Neutrophil (primary cell): ENCODE results near the gene LRRC28.

Experiments used
- H3K27ac ChIP-seq: fragments of 200-600 bp; sonication (generic); 2 replicates; pipeline ENCODE4 v1.5.1; 2016; ENCODE audit warnings: mild to moderate bottlenecking, moderate library complexity
- H3K27me3 ChIP-seq: fragments of 200-600 bp; sonication (generic); 2 replicates; pipeline ENCODE4 v1.6.0; 2016; ENCODE audit warnings: mild to moderate bottlenecking
- H3K36me3 ChIP-seq: fragments of 200-600 bp; sonication (generic); 2 replicates; pipeline ENCODE4 v1.5.1; 2017
- H3K4me1 ChIP-seq, 2 experiments: fragments of 200-600 bp in 1 of 2; sonication (generic) in 1 of 2; 1 replicate in 1 of 2; 2 replicates in 1 of 2; pipeline versions ENCODE4 v1.5.1 to v1.6.1; 2013 to 2016; ENCODE audit warnings: low read depth in 1 of 2, low read length in 1 of 2, mild to moderate bottlenecking in 1 of 2, moderate library complexity in 1 of 2; ENCODE audit not compliant: control insufficient read depth in 1 of 2, insufficient read depth in 1 of 2
- H3K4me3 ChIP-seq, 2 experiments: fragments of 200-600 bp in 1 of 2; sonication (generic) in 1 of 2; 1 replicate in 1 of 2; 2 replicates in 1 of 2; pipeline ENCODE4 v1.5.1; 2013 to 2016; ENCODE audit warnings: low read depth in 1 of 2, low read length in 1 of 2, mild to moderate bottlenecking in 1 of 2, moderate library complexity in 1 of 2
- H3K9me3 ChIP-seq: fragments of 200-600 bp; sonication (generic); 2 replicates; pipeline ENCODE4 v1.5.1; 2016
- TF ChIP-seq, protein P1 (sequence below): fragments of 200-600 bp; sonication (generic); IDR thresholded peaks from 2 replicates; pipeline ENCODE4 v1.5.1; 2016; ENCODE audit warnings: antibody characterized with exemption

The LRRC28 gene

DNA sequence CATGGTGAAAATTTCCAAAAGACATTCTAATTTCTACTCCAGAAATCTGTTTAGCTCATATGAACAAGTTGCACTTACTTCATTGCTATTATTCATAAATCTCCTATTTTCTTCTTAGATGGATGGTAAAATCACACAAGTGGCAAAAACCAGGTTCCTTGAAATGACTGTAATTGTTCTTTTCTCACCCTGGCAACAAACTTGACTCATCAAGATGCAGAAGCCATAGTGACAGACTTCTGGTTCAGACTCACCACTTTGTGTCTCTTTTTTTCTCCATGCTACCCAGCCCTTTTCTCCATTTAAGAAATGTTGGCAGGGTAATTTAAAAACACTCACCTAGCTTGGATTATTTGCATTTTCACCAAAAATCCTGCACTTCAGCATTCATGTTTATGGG is 82.1 kb downstream of the LRRC28 start:
- H3K4me1 ChIP-seq, result no peaks in the 10 kb centered on the region
- no peaks in the 10 kb centered on the region for H3K27me3 ChIP-seq
- no peaks in the 10 kb centered on the region for H3K9me3 ChIP-seq
- no peaks in the 10 kb centered on the region for H3K36me3 ChIP-seq
- no peak overlapping the region for H3K27ac ChIP-seq
- H3K4me3 ChIP-seq, result no peak overlapping the region
- TF ChIP-seq, protein P1, sequence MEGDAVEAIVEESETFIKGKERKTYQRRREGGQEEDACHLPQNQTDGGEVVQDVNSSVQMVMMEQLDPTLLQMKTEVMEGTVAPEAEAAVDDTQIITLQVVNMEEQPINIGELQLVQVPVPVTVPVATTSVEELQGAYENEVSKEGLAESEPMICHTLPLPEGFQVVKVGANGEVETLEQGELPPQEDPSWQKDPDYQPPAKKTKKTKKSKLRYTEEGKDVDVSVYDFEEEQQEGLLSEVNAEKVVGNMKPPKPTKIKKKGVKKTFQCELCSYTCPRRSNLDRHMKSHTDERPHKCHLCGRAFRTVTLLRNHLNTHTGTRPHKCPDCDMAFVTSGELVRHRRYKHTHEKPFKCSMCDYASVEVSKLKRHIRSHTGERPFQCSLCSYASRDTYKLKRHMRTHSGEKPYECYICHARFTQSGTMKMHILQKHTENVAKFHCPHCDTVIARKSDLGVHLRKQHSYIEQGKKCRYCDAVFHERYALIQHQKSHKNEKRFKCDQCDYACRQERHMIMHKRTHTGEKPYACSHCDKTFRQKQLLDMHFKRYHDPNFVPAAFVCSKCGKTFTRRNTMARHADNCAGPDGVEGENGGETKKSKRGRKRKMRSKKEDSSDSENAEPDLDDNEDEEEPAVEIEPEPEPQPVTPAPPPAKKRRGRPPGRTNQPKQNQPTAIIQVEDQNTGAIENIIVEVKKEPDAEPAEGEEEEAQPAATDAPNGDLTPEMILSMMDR, result no peak

DNA sequence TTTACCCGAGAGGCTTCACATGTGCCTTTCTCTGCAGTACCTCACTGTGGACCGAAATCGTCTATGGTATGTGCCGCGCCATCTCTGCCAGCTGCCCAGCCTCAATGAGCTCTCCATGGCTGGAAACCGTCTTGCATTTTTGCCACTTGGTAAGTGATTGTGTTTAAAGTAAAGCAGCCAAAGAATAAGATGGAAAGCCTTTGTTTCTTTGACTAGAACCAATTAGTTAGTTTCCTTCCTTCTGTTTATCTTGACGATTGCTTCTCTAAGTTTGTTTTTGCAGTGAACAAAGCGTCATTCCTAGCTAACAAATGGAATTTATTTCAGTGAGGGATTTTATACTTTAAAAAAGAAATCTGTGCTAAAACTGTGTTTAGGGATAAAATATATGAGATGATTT is 82.7 kb downstream of the LRRC28 start:
- TF ChIP-seq, protein P1, result no peak
- H3K27me3 ChIP-seq, result no peaks in the 10 kb centered on the region

DNA sequence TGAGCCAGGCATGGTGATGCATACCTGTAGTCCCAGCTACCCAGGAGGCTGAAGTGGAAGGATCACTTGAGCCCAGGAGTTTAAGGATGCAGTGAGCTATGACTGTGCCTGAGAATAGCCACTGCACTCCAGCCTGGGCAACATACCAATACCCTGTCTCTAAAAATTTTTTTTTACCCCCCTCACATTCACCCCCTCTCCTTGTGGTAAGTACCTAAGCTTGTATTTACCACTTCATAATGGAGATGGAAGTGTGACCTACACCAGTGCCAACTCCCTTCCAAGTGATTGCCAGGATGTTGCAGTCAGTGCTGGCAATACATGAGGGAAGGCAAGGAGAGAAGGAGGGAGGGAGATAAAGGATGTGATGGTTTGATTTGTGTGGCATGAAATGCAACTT is 84.2 kb downstream of the LRRC28 start:
- Histone ChIP-seq H3K4me1 (no peaks in the 10 kb centered on the region), H3K27me3 (no peaks in the 10 kb centered on the region), H3K4me3 (no peak overlapping the region), H3K36me3 (no peaks in the 10 kb centered on the region), H3K9me3 (no peaks in the 10 kb centered on the region), H3K27ac (no peak overlapping the region)
- TF ChIP-seq, protein P1, result no peak

More for the DNA sequence above, 82.7 kb downstream of the LRRC28 start:
- Histone ChIP-seq H3K27ac (no peak overlapping the region), H3K4me1 (no peaks in the 10 kb centered on the region), H3K4me3 (no peak overlapping the region), H3K9me3 (no peaks in the 10 kb centered on the region), H3K36me3 (no peaks in the 10 kb centered on the region)

DNA sequence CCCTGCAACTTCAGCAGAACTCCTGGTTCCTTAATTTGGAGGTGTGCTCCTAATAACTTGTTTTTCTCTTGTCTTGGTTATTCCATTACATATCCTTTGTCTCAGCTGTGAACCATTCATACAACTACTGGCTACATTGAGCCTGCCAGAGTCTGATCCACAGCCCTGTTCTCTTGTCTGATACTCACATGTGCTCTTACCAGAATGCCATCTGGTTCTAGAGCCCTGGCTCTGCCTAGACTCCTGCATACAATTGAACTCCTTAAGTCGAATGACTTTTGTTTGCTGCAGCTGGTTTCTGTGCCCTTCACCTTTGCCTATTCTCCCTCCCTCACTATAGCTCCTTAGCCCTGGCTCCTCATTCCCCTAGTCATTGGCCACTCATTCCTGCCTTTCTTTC is 85.5 kb downstream of the LRRC28 start:
- H3K4me3 ChIP-seq, result no peak overlapping the region
- no peaks in the 10 kb centered on the region for H3K4me1 ChIP-seq
- H3K36me3 ChIP-seq, result no peaks in the 10 kb centered on the region
- H3K9me3 ChIP-seq, result no peaks in the 10 kb centered on the region
- TF ChIP-seq, protein P1, result no peak
- H3K27me3 ChIP-seq, result no peaks in the 10 kb centered on the region
- no peak overlapping the region for H3K27ac ChIP-seq

DNA sequence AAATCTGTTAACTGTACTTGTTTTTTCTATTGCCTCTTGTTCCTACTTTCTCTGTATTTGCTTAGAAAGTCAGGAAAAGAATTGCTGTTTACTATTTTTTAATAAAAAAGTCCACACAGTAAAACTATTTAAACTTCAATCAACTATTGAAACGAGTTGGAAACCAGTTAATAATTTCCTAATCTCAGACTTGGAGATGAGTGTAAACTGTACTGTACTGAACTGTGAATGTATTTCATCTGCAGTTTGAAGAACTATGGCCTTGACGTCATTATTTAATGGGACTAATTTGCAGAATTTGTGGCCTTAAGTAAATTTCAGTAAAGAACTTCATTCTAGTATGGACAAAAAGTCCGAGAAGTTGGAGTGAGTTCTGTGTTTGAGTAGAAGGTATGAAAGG is 89.1 kb downstream of the LRRC28 start:
- no peak overlapping the region for H3K4me3 ChIP-seq
- H3K36me3 ChIP-seq, result no peaks in the 10 kb centered on the region
- no peaks in the 10 kb centered on the region for H3K27me3 ChIP-seq
- H3K4me1 ChIP-seq, result peaks cover 5 to 8% of the 10 kb centered on the region in 2 experiments
- TF ChIP-seq, protein P1, result no peak
- H3K27ac ChIP-seq, result no peak overlapping the region
- no peaks in the 10 kb centered on the region for H3K9me3 ChIP-seq

DNA sequence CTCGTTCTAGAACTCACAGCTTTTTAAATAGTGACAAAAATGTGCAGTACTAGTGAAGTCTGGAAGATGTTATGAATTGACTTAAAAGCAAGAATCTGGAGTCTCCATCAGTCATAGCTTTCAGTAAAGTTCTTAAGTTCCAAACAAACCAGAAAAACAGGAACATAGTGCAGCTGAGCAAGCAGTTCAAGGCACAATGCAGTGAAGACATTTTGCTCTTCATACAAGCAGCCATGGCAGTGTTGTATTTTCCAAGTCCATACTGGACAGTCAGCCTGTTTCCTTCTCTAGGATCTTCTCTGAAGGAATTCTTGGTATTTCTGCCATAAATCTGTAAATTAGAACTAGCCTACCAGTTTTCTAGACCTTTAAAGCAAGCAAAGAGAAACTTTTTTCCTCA is 90.5 kb downstream of the LRRC28 start:
- Histone ChIP-seq H3K4me3 (no peak overlapping the region), H3K4me1 (peaks cover 5 to 8% of the 10 kb centered on the region in 2 experiments), H3K27ac (no peak overlapping the region), H3K27me3 (no peaks in the 10 kb centered on the region), H3K9me3 (no peaks in the 10 kb centered on the region), H3K36me3 (no peaks in the 10 kb centered on the region)
- TF ChIP-seq, protein P1, result no peak
